Peyer's patch (tissue), 4 donors: ENCODE data around the gene YAF2.

Source experiments
- POLR2A ChIP-seq, 2 donors: fragments of 450-650 bp; IDR thresholded peaks; one replicate each; pipeline ENCODE4 v1.5.1; 2017; ENCODE audit warnings: antibody characterized with exemption in 2 of 2, mild to moderate bottlenecking in 2 of 2, moderate library complexity in 2 of 2
- TF ChIP-seq, protein P1 (sequence below), 6 experiments: fragments of 450-650 bp in 4 of 6; fragments of 200-600 bp in 2 of 6; sonication (generic) in 1 of 6; IDR thresholded peaks; one replicate each; pipeline ENCODE4 v1.5.1; 2017 to 2019; ENCODE audit warnings: antibody characterized with exemption in 6 of 6, mild to moderate bottlenecking in 3 of 6, moderate library complexity in 1 of 6

DNA sequence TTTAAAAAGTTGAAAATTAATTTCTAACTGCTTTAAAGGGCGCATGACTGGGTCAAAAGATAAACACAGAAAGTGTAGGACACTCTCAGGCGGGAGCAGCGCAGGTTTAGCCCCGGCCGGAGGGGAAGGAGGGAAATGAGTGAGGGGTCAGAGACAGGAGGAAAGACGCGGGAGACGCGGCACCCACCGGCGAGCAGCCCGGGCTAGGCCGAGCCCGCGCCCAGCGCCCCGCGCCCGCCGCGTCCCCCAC is 94.0 kb downstream of the YAF2 start:
- TF ChIP-seq, protein P1, sequence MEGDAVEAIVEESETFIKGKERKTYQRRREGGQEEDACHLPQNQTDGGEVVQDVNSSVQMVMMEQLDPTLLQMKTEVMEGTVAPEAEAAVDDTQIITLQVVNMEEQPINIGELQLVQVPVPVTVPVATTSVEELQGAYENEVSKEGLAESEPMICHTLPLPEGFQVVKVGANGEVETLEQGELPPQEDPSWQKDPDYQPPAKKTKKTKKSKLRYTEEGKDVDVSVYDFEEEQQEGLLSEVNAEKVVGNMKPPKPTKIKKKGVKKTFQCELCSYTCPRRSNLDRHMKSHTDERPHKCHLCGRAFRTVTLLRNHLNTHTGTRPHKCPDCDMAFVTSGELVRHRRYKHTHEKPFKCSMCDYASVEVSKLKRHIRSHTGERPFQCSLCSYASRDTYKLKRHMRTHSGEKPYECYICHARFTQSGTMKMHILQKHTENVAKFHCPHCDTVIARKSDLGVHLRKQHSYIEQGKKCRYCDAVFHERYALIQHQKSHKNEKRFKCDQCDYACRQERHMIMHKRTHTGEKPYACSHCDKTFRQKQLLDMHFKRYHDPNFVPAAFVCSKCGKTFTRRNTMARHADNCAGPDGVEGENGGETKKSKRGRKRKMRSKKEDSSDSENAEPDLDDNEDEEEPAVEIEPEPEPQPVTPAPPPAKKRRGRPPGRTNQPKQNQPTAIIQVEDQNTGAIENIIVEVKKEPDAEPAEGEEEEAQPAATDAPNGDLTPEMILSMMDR (IDR thresholded peaks at IDR 0.05), result no peak
- TF ChIP-seq POLR2A (IDR thresholded peaks at IDR 0.05), result no peak
